HepG2 (cell line): ENCODE measurements around the gene ERICH6. TPM values are rescaled to one million over a fixed set of nuclear protein-coding genes. Genes with fewer than 3 reads are reported as not detected.

Experiments
- CENPT ChIP-seq: sonication (generic); formaldehyde crosslinking; IDR thresholded peaks from 2 replicates; pipeline ENCODE4 v1.8.0; 2022; ENCODE audit warnings: low read depth, mild to moderate bottlenecking, moderate library complexity, missing genetic modification reagents
- DNMT1 ChIP-seq: sonication (generic); formaldehyde crosslinking; IDR thresholded peaks from 2 replicates; pipeline ENCODE4 v1.5.1; 2020; ENCODE audit warnings: mild to moderate bottlenecking, missing genetic modification reagents
- KDM5A ChIP-seq: fragments of 200-600 bp; sonication (generic); IDR thresholded peaks from 2 replicates; pipeline ENCODE4 v1.7.0; 2018; ENCODE audit warnings: antibody characterized with exemption, mild to moderate bottlenecking, low read length, borderline replicate concordance
- MAFK ChIP-seq, 2 experiments: IDR thresholded peaks in 1 of 2; conservative IDR thresholded peaks in 1 of 2; 2 replicates each; pipeline ENCODE4 v1.6.1; 2011; ENCODE audit warnings: improper control_type of control experiment in 2 of 2, low read length in 2 of 2
- MIER3 ChIP-seq: IDR thresholded peaks from 2 replicates; pipeline ENCODE4 v1.6.1; 2016; ENCODE audit warnings: missing compliant biosample characterization, borderline replicate concordance
- RFX5 ChIP-seq: IDR thresholded peaks from 2 replicates; pipeline ENCODE4 v1.6.1; 2011; ENCODE audit warnings: low read depth, low read length, improper control_type of control experiment
- TARDBP ChIP-seq: sonication (generic); formaldehyde crosslinking; IDR thresholded peaks from 2 replicates; pipeline ENCODE4 v1.8.0; 2022; ENCODE audit warnings: mild to moderate bottlenecking, missing genetic modification reagents
- TGIF2 ChIP-seq: IDR thresholded peaks from 2 replicates; pipeline ENCODE4 v1.6.1; 2016; ENCODE audit warnings: control low read depth, missing compliant biosample characterization
- U2AF2 ChIP-seq: fragments of 200-400 bp; formaldehyde crosslinking; IDR thresholded peaks from 2 replicates; pipeline ENCODE4 v1.6.1; 2017; ENCODE audit warnings: low read depth, mild to moderate bottlenecking, low read length
- UBTF ChIP-seq: sonication (generic); formaldehyde crosslinking; IDR thresholded peaks from 2 replicates; pipeline ENCODE4 v1.4.0; 2020; ENCODE audit warnings: mild to moderate bottlenecking, missing genetic modification reagents
- ZBTB42 ChIP-seq: sonication (generic); formaldehyde crosslinking; IDR thresholded peaks from 2 replicates; pipeline ENCODE4 v1.5.0; 2020; ENCODE audit warnings: mild to moderate bottlenecking, missing genetic modification reagents
- ZNF180 ChIP-seq: sonication (generic); formaldehyde crosslinking; IDR thresholded peaks from 2 replicates; pipeline ENCODE4 v1.4.0; 2020; ENCODE audit warnings: low read depth, missing genetic modification reagents, borderline replicate concordance
- ZNF232 ChIP-seq: sonication (generic); formaldehyde crosslinking; IDR thresholded peaks from 2 replicates; pipeline ENCODE4 v1.4.0; 2020; ENCODE audit warnings: missing genetic modification reagents, borderline replicate concordance
- ZNF292 ChIP-seq: sonication (generic); formaldehyde crosslinking; IDR thresholded peaks from 2 replicates; pipeline ENCODE4 v1.8.1; 2022; ENCODE audit warnings: mild to moderate bottlenecking, low read depth, missing genetic modification reagents, borderline replicate concordance
- ZNF333 ChIP-seq: sonication (generic); formaldehyde crosslinking; IDR thresholded peaks from 2 replicates; pipeline ENCODE4 v1.4.0; 2020; ENCODE audit warnings: mild to moderate bottlenecking, missing genetic modification reagents, borderline replicate concordance
- ZNF737 ChIP-seq: sonication (generic); formaldehyde crosslinking; IDR thresholded peaks from 2 replicates; pipeline ENCODE4 v1.5.0; 2020; ENCODE audit warnings: missing genetic modification reagents, mild to moderate bottlenecking, borderline replicate concordance
- ZNF780A ChIP-seq: sonication (generic); formaldehyde crosslinking; IDR thresholded peaks from 2 replicates; pipeline ENCODE4 v1.8.0; 2022; ENCODE audit warnings: mild to moderate bottlenecking, missing genetic modification reagents, moderate library complexity
- ZSCAN29 ChIP-seq: sonication (generic); formaldehyde crosslinking; conservative IDR thresholded peaks from 2 replicates; pipeline ENCODE4 v1.4.0; 2020; ENCODE audit warnings: mild to moderate bottlenecking, missing genetic modification reagents
- polyA plus RNA-seq, 8 experiments: library from polyadenylated mRNA; depleted of rRNA in 3 of 8; stranded (reverse) in 7 of 8; unstranded in 1 of 8; fragments of >200 nt; fragmentation: Illumina TruSeq in 4 of 8; extraction: Trizol in 4 of 8; gene quantifications; 2 replicates each; pipeline versions ENCODE4 v1.2.1 to v1.2.3, GENCODE V29; 2011 to 2016; ENCODE audit warnings: low read depth in 4 of 8, missing spikeins in 1 of 8, mixed read lengths in 1 of 8; ENCODE audit not compliant: insufficient read depth in 1 of 8
- total RNA-seq, 5 experiments: library from RNA; depleted of rRNA; stranded (reverse); fragments of >200 nt; fragmentation: Illumina TruSeq; extraction: Trizol; gene quantifications; 2 replicates each; pipeline ENCODE4 v1.2.3, GENCODE V29; 2016; ENCODE audit warnings: low read depth in 1 of 5
- TF ChIP-seq, protein P1 (sequence below): sonication (generic); formaldehyde crosslinking; IDR thresholded peaks from 2 replicates; pipeline ENCODE4 v1.5.0; 2020; ENCODE audit warnings: mild to moderate bottlenecking, missing genetic modification reagents
- TF ChIP-seq, protein P2 (sequence below): sonication (generic); formaldehyde crosslinking; IDR thresholded peaks from 2 replicates; pipeline ENCODE4 v1.5.1; 2020; ENCODE audit warnings: missing genetic modification reagents, mild to moderate bottlenecking, borderline replicate concordance
- TF ChIP-seq, protein P3 (sequence below): sonication (generic); formaldehyde crosslinking; IDR thresholded peaks from 2 replicates; pipeline ENCODE4 v1.4.0; 2020; ENCODE audit warnings: mild to moderate bottlenecking, low read depth, missing genetic modification reagents

ERICH6 gene
- total and polyA plus RNA-seq, 2 of the 13 experiments (the other 11 are each of a cell fraction or from before 2014, with no cell fraction given), result 0.03 TPM; not detected in 1

- TF ChIP-seq, protein P1, sequence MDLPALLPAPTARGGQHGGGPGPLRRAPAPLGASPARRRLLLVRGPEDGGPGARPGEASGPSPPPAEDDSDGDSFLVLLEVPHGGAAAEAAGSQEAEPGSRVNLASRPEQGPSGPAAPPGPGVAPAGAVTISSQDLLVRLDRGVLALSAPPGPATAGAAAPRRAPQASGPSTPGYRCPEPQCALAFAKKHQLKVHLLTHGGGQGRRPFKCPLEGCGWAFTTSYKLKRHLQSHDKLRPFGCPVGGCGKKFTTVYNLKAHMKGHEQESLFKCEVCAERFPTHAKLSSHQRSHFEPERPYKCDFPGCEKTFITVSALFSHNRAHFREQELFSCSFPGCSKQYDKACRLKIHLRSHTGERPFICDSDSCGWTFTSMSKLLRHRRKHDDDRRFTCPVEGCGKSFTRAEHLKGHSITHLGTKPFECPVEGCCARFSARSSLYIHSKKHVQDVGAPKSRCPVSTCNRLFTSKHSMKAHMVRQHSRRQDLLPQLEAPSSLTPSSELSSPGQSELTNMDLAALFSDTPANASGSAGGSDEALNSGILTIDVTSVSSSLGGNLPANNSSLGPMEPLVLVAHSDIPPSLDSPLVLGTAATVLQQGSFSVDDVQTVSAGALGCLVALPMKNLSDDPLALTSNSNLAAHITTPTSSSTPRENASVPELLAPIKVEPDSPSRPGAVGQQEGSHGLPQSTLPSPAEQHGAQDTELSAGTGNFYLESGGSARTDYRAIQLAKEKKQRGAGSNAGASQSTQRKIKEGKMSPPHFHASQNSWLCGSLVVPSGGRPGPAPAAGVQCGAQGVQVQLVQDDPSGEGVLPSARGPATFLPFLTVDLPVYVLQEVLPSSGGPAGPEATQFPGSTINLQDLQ (CRISPR knock-in tag), result no peak
- TF ChIP-seq ZNF292 (CRISPR knock-in tag) (0 out of 2 replicates have a peak, but pooled peaks have one; percentile 18), KDM5A (no peak), RFX5 (no peak), TGIF2 (peak; percentile 63; the same call in 1 of the 2 replicates), CENPT (CRISPR knock-in tag) (no peak), ZNF737 (no peak), MIER3 (CRISPR knock-in tag) (no peak), ZBTB42 (CRISPR knock-in tag) (no peak), UBTF (CRISPR knock-in tag) (0 out of 2 replicates have a peak, but pooled peaks have one; percentile 22), ZNF232 (CRISPR knock-in tag) (no peak), U2AF2 (no peak), MAFK (conservative IDR thresholded peaks at IDR 0.05 in 1 of 2, IDR thresholded peaks at IDR 0.05 in 1 of 2; ENCODE audit: low read length in 2 of 2) (peak in 1 of 2 experiments; percentile 13; a peak in 1 of 4 replicates), DNMT1 (CRISPR knock-in tag) (no peak), ZSCAN29 (CRISPR knock-in tag) (0 out of 2 replicates have a peak, but pooled peaks have one; percentile 81), ZNF333 (CRISPR knock-in tag) (no peak), TARDBP (CRISPR knock-in tag) (peak; percentile 55; the same call in 1 of the 2 replicates), ZNF180 (CRISPR knock-in tag) (no peak), ZNF780A (no peak)
- TF ChIP-seq, protein P2, sequence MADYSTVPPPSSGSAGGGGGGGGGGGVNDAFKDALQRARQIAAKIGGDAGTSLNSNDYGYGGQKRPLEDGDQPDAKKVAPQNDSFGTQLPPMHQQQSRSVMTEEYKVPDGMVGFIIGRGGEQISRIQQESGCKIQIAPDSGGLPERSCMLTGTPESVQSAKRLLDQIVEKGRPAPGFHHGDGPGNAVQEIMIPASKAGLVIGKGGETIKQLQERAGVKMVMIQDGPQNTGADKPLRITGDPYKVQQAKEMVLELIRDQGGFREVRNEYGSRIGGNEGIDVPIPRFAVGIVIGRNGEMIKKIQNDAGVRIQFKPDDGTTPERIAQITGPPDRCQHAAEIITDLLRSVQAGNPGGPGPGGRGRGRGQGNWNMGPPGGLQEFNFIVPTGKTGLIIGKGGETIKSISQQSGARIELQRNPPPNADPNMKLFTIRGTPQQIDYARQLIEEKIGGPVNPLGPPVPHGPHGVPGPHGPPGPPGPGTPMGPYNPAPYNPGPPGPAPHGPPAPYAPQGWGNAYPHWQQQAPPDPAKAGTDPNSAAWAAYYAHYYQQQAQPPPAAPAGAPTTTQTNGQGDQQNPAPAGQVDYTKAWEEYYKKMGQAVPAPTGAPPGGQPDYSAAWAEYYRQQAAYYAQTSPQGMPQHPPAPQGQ (CRISPR knock-in tag), result no peak
- TF ChIP-seq, protein P3, sequence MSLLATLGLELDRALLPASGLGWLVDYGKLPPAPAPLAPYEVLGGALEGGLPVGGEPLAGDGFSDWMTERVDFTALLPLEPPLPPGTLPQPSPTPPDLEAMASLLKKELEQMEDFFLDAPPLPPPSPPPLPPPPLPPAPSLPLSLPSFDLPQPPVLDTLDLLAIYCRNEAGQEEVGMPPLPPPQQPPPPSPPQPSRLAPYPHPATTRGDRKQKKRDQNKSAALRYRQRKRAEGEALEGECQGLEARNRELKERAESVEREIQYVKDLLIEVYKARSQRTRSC (CRISPR knock-in tag), result no peak
These were observed 34.4 kb upstream of the ERICH6 start (continued) for GRCh38 chr3:150737874-150738679.
